Subcutaneous abdominal adipose tissue (tissue), 5 donors: ENCODE measurements around the gene LDLR.
"Not testable (repeated sequence)": the region's sequence is repeated elsewhere in the genome, so short reads cannot be mapped to it uniquely, and the experiment has no call there.

ENCODE experiments used
- H3K27ac ChIP-seq: one replicate; pipeline ENCODE4 v1.7.0; 2013; ENCODE audit warnings: low read depth, mild to moderate bottlenecking, inconsistent platforms, low read length, moderate library complexity
- H3K27me3 ChIP-seq, 5 donors: one replicate each; pipeline ENCODE4 v1.7.0; 2013; ENCODE audit warnings: low read length in 5 of 5, inconsistent platforms in 1 of 5; ENCODE audit not compliant: control insufficient read depth in 5 of 5, insufficient read depth in 4 of 5
- H3K36me3 ChIP-seq, 5 donors: one replicate each; pipeline ENCODE4 v1.7.0; 2013; ENCODE audit warnings: low read length in 5 of 5; ENCODE audit not compliant: control insufficient read depth in 5 of 5, insufficient read depth in 5 of 5
- H3K4me1 ChIP-seq, 5 donors: one replicate each; pipeline ENCODE4 v1.7.0; 2013; ENCODE audit warnings: low read length in 5 of 5, mild to moderate bottlenecking in 3 of 5, moderate library complexity in 1 of 5; ENCODE audit not compliant: control insufficient read depth in 5 of 5, insufficient read depth in 5 of 5
- H3K4me3 ChIP-seq, 5 donors: one replicate each; pipeline ENCODE4 v1.7.0; 2013; ENCODE audit warnings: low read length in 5 of 5, low read depth in 1 of 5
- H3K9ac ChIP-seq, 5 donors: one replicate each; pipeline ENCODE4 v1.7.0; 2013; ENCODE audit warnings: low read length in 5 of 5, mild to moderate bottlenecking in 4 of 5, moderate library complexity in 3 of 5
- H3K9me3 ChIP-seq, 5 donors: one replicate each; pipeline ENCODE4 v1.7.0; 2013; ENCODE audit warnings: low read length in 5 of 5; ENCODE audit not compliant: control insufficient read depth in 5 of 5
- donor health status: healthy.
- donor health status: healthy.
- donor health status: healthy.
- donor health status: healthy.
- donor health status: healthy.

LDLR gene

DNA sequence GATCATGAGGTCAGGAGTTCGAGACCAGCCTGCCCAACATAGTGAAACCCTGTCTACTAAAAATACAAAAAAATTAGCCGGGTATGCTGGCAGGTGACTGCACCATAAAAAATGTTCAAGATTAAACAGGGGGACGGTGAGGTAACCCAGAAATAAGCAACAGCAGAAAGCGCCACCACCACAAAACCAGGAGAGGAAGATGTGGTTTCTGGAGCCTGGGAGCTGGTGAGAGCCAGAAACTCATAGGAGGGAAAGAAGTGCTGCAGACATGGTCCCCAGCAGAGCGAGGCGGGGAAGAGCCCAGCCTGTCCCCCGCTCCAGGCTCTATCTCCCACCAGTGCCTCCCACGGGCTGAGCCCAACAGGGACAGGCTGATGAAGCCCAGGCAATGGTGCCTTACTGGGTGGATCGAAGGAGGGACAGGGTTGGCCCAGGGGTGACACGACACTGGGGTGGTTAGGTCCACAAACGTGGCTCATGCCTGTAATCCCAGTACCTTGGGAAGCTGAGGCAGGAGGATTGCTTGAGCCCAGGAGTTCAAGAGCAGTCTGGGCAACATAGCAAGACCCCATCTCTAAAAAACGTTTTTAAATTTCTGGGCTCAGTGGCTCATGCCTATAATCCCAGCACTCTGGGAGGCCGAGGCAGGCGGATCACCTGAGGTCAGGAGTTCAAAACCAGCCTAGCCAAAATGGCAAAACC is 47.3 kb downstream of the LDLR start:
- no peaks in the 10 kb centered on the region for H3K27me3 ChIP-seq
- peaks cover 0 to 15% (median 11%) of the 10 kb centered on the region in 5 donors for H3K36me3 ChIP-seq
- H3K9me3 ChIP-seq, result no peaks in the 10 kb centered on the region
- H3K4me1 ChIP-seq, result peaks cover 4 to 41% (median 30%) of the 10 kb centered on the region in 5 donors
- H3K4me3 ChIP-seq, result no peak overlapping the region
- H3K27ac ChIP-seq, result peak overlapping the region; percentile 75
- H3K9ac ChIP-seq, result no peak overlapping the region

- Histone ChIP-seq H3K9ac (peak overlapping the region in 4 of 5 donors; percentile 13 to 62 (median 53)), H3K9me3 (no peaks in the 10 kb centered on the region), H3K4me3 (peak overlapping the region; percentile 32 to 57 (median 50))
Measured at GRCh38 chr19:11137542-11138384, 48.5 kb downstream of the LDLR start.

DNA sequence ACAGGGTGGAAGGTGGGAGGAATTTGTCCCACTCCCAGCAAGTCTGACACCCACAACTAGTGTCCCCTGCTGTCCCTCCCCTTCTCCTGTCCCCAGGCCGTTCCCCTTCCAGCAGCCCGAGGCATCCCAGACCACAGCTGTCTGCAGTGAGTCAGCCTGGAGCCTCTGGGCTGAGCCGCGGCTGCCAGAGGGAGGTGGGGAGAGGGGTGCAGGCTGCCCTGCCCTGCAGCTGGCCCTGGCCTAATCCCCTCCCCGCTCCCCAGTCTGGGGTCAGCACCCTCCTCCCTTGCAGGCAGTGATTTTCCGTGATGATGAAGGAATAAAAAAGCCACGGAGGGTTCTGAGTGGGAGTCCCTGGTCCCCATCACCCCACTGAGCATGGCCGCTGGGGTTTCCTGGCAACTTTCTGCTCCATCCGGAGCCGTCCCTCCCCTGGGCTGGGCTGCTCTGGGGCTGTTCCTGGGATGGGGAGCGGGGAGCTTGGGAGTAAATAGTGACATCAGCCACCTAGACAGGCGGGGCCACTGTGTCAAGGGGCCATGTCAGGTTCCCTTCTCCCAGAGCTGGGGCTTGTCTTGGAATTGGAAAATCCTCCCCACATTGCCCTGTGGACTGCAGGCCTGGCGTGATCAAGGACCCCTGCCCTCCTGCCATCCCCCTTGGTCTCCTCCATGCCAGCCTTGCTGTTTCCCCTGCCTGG is 49.5 kb downstream of the LDLR start:
- peak overlapping the region in 2 of 5 donors; percentile 22 to 31 for H3K4me3 ChIP-seq
- H3K27ac ChIP-seq, result peak overlapping the region; percentile 75
- no peaks in the 10 kb centered on the region for H3K9me3 ChIP-seq
- H3K27me3 ChIP-seq, result no peaks in the 10 kb centered on the region
- no peaks in the 10 kb centered on the region for H3K36me3 ChIP-seq
- peaks cover 11 to 58% (median 50%) of the 10 kb centered on the region in 5 donors for H3K4me1 ChIP-seq
- H3K9ac ChIP-seq, result peak overlapping the region in 2 of 5 donors; percentile 1 to 56

More at GRCh38 chr19:11137542-11138384, 48.5 kb downstream of the LDLR start:
- Histone ChIP-seq H3K4me1 (peaks cover 9 to 48% (median 40%) of the 10 kb centered on the region in 5 donors), H3K36me3 (peaks cover 0 to 5% (median 3%) of the 10 kb centered on the region in 5 donors), H3K27ac (peak overlapping the region; percentile 75), H3K27me3 (no peaks in the 10 kb centered on the region)

GRCh38 chr19:11140023-11140538 is 50.8 kb downstream of the LDLR start:
- not testable (repeated sequence) for H3K9me3 ChIP-seq, H3K27me3 ChIP-seq, H3K9ac ChIP-seq, H3K36me3 ChIP-seq, H3K4me3 ChIP-seq
- H3K27ac ChIP-seq, result peak overlapping the region; percentile 75
- H3K4me1 ChIP-seq, result peaks cover 11 to 59% (median 52%) of the 10 kb centered on the region in 5 donors

DNA sequence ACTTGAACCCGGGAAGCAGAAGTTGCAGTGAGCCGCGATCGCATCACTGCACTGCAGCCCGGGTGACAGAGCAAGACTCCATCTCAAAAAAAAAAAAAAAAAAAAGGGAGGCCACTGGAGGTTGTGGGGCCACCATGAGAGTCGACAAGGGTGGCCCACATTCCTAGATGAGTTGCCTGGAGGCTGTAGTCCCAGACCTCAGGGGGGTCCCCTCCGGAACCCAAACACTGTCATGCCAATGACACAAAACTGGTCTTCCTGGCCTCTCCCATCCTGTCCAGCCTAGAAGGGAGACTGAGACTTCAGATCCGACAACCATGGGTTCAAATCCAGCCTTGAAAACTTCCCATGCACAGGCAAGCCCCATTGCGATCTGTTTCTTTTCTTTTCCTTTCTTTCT is 51.6 kb downstream of the LDLR start:
- H3K4me1 ChIP-seq, result peaks cover 11 to 59% (median 52%) of the 10 kb centered on the region in 5 donors
- no peak overlapping the region for H3K27ac ChIP-seq

GRCh38 chr19:11141937-11142527 is 52.8 kb downstream of the LDLR start:
- Histone ChIP-seq H3K27ac (peak overlapping the region; percentile 90), H3K4me3 (peak overlapping the region in 3 of 5 donors; percentile 2 to 28 (median 10)), H3K4me1 (peaks cover 11 to 56% (median 52%) of the 10 kb centered on the region in 5 donors), H3K9ac (no peak overlapping the region), H3K9me3 (peaks cover 0 to 5% (median 0%) of the 10 kb centered on the region in 5 donors), H3K36me3 (no peaks in the 10 kb centered on the region), H3K27me3 (no peaks in the 10 kb centered on the region)

More for the DNA sequence above, 51.6 kb downstream of the LDLR start:
- Histone ChIP-seq H3K9ac (no peak overlapping the region), H3K36me3 (no peaks in the 10 kb centered on the region), H3K9me3 (peaks cover 0 to 5% (median 0%) of the 10 kb centered on the region in 5 donors), H3K27me3 (no peaks in the 10 kb centered on the region), H3K4me3 (no peak overlapping the region)

DNA sequence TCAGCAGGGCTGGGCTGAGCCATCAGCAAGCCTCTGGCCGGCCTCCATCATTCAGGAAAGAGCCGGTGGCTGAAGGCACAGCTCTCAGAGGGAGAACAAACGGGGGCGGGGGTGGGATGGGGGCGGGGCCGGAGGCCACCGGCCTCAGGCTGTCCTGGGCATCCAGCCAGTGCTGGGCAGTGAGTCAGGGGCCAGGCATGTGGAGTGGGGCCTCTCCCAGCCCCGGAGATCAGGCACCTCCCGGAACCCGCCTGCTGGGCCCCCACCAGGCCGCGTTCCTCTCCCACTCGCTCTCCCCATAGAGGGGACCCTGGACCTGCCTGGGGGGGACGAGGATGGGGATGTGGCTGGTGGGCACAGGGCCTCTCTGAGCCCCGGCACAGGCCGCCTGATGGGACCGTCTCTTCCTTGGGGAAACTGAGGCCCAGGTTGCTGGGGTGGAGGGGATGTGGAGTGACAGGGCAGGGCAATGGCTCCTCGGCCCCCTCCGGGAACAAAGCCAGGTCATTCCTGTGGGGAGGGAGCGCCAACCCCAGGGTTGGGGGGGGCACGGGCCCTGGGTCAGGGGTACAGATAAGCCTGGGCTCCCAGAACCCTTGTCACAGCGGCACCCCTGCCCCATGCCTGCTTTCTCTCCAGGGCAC is 53.4 kb downstream of the LDLR start:
- Histone ChIP-seq H3K4me3 (peak overlapping the region in 3 of 5 donors; percentile 36 to 45 (median 39)), H3K4me1 (peaks cover 11 to 50% (median 46%) of the 10 kb centered on the region in 5 donors), H3K9ac (peak overlapping the region in 4 of 5 donors; percentile 44 to 76 (median 68))

GRCh38 chr19:11145536-11145924 is 56.3 kb downstream of the LDLR start:
- Histone ChIP-seq H3K4me3 (no peak overlapping the region), H3K27ac (no peak overlapping the region)

More for the DNA sequence above, 53.4 kb downstream of the LDLR start:
- peak overlapping the region; percentile 90 for H3K27ac ChIP-seq
- H3K27me3 ChIP-seq, result no peaks in the 10 kb centered on the region
- peaks cover 0 to 5% (median 0%) of the 10 kb centered on the region in 5 donors for H3K9me3 ChIP-seq
- H3K36me3 ChIP-seq, result no peaks in the 10 kb centered on the region

DNA sequence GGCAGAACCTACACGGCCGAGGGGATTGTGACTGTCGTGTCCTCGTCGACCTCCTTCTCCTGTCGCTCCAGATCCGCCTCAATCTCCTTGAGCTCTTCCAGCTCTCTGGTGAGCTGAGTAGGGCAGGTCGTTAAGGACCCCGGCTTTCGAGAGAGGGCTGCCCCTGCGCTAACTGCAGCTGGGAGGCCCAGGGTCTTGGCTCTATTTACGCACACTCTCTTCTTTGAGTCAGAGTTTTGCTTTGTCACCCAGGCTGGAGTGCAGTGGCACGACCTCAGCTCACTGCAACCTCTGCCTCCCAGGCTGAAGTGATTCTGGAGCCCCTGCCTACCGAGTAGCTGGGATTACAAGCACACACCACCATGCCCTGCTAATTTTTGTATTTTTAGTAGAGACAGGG is 58.7 kb downstream of the LDLR start:
- Histone ChIP-seq H3K9me3 (peaks cover 0 to 5% (median 0%) of the 10 kb centered on the region in 5 donors), H3K27me3 (no peaks in the 10 kb centered on the region), H3K4me3 (no peak overlapping the region), H3K36me3 (no peaks in the 10 kb centered on the region), H3K9ac (no peak overlapping the region), H3K4me1 (peaks cover 7 to 31% (median 26%) of the 10 kb centered on the region in 5 donors), H3K27ac (no peak overlapping the region)

More at GRCh38 chr19:11145536-11145924, 56.3 kb downstream of the LDLR start:
- Histone ChIP-seq H3K4me1 (peaks cover 9 to 30% (median 26%) of the 10 kb centered on the region in 5 donors), H3K27me3 (no peaks in the 10 kb centered on the region), H3K9me3 (peaks cover 0 to 5% (median 0%) of the 10 kb centered on the region in 5 donors), H3K36me3 (no peaks in the 10 kb centered on the region), H3K9ac (no peak overlapping the region)
